HEK293 (cell line): Measurements from ENCODE around the gene VILL.

ENCODE experiments used
- CTCF ChIA-PET: fragments of 350-600 bp; formaldehyde crosslinking; extraction: SDS; loops from one replicate; lab custom pipeline; 2021; ENCODE audit warnings: antibody characterized with exemption; lab: Yijun Ruan, JAX
- POLR2A ChIA-PET: fragments of 300-600 bp; formaldehyde crosslinking; extraction: SDS; loops from one replicate; lab custom pipeline; 2020; ENCODE audit warnings: antibody characterized with exemption, inconsistent platforms; lab: Yijun Ruan, JAX
- H3K27ac ChIP-seq: fragments of 200-500 bp; sonication (Bioruptor generic); 2 replicates; pipeline ENCODE4 v1.5.1; 2014; ENCODE audit warnings: low read depth, low read length, control low read depth, inconsistent platforms; ENCODE audit errors: extremely low read depth
- H3K36me3 ChIP-seq, 2 experiments: fragments of 200-500 bp in 1 of 2; sonication (Bioruptor generic) in 1 of 2; 1 replicate in 1 of 2; 2 replicates in 1 of 2; pipeline ENCODE4 v1.5.1; 2014 to 2017; ENCODE audit warnings: inconsistent platforms in 2 of 2, low read length in 2 of 2; ENCODE audit not compliant: control insufficient read depth in 2 of 2, insufficient read depth in 1 of 2
- H3K4me1 ChIP-seq: fragments of 200-500 bp; sonication (Bioruptor generic); 2 replicates; pipeline ENCODE4 v1.5.1; 2014; ENCODE audit warnings: mild to moderate bottlenecking, low read length, inconsistent platforms; ENCODE audit not compliant: control insufficient read depth, insufficient read depth
- H3K4me3 ChIP-seq: 2 replicates; pipeline ENCODE4 v1.5.1; 2011; ENCODE audit warnings: low read depth, mild to moderate bottlenecking, control low read depth, low read length, moderate library complexity
- H3K9me3 ChIP-seq: fragments of 200-500 bp; sonication (Bioruptor generic); 2 replicates; pipeline ENCODE4 v1.5.1; 2014; ENCODE audit warnings: low read depth, low read length, inconsistent platforms; ENCODE audit not compliant: control insufficient read depth, insufficient read depth
- GFI1B ChIP-seq: fragments of 450-650 bp; formaldehyde crosslinking; IDR thresholded peaks from 2 replicates; pipeline ENCODE4 v1.5.1; 2016; ENCODE audit warnings: missing biosample characterization, missing genetic modification characterization
- IKZF3 ChIP-seq: fragments of 450-650 bp; IDR thresholded peaks from 2 replicates; pipeline ENCODE4 v1.5.0; 2018; ENCODE audit warnings: missing biosample characterization, mild to moderate bottlenecking, missing genetic modification characterization, moderate library complexity
- MYNN ChIP-seq: fragments of 450-650 bp; formaldehyde crosslinking; IDR thresholded peaks from 2 replicates; pipeline ENCODE4 v1.5.1; 2016; ENCODE audit warnings: missing biosample characterization, missing genetic modification characterization, borderline replicate concordance
- SP7 ChIP-seq: fragments of 450-650 bp; formaldehyde crosslinking; IDR thresholded peaks from 2 replicates; pipeline ENCODE4 v1.5.1; 2016; ENCODE audit warnings: missing biosample characterization, missing genetic modification characterization
- ZNF133 ChIP-seq: fragments of 450-650 bp; formaldehyde crosslinking; IDR thresholded peaks from 2 replicates; pipeline ENCODE4 v1.5.1; 2016; ENCODE audit warnings: missing biosample characterization, missing genetic modification characterization
- ZNF16 ChIP-seq: fragments of 450-650 bp; formaldehyde crosslinking; IDR thresholded peaks from 2 replicates; pipeline ENCODE4 v1.5.1; 2016; ENCODE audit warnings: low read depth, missing biosample characterization, missing genetic modification characterization
- ZNF274 ChIP-seq, 2 experiments: fragments of 200-500 bp in 1 of 2; fragments of 450-650 bp in 1 of 2; sonication (Bioruptor generic) in 1 of 2; formaldehyde crosslinking in 1 of 2; IDR thresholded peaks; 2 replicates each; pipeline versions ENCODE4 v1.5.1 to v1.6.1; 2014 to 2016; ENCODE audit warnings: borderline replicate concordance in 1 of 2, inconsistent platforms in 1 of 2, low read length in 1 of 2, missing biosample characterization in 1 of 2, missing genetic modification characterization in 1 of 2
- ZNF354C ChIP-seq: fragments of 450-650 bp; formaldehyde crosslinking; IDR thresholded peaks from 2 replicates; pipeline ENCODE4 v1.5.1; 2016; ENCODE audit warnings: missing biosample characterization, missing genetic modification characterization, low read depth, borderline replicate concordance
- ZNF549 ChIP-seq: fragments of 450-650 bp; IDR thresholded peaks from 2 replicates; pipeline ENCODE4 v1.5.1; 2018; ENCODE audit warnings: missing biosample characterization, missing genetic modification characterization, mild to moderate bottlenecking, inconsistent platforms, moderate library complexity
- ZNF561 ChIP-seq: fragments of 450-650 bp; IDR thresholded peaks from 2 replicates; pipeline ENCODE4 v1.5.1; 2018; ENCODE audit warnings: missing biosample characterization, missing genetic modification characterization, borderline replicate concordance
- ZNF626 ChIP-seq: fragments of 450-650 bp; sonication (Bioruptor Pico); formaldehyde crosslinking; IDR thresholded peaks from 2 replicates; pipeline ENCODE4 v1.5.1; 2018; ENCODE audit warnings: missing biosample characterization, missing genetic modification characterization, inconsistent platforms
- ZNF792 ChIP-seq: fragments of 450-650 bp; formaldehyde crosslinking; IDR thresholded peaks from 2 replicates; pipeline ENCODE4 v1.5.1; 2016; ENCODE audit warnings: missing biosample characterization, missing genetic modification characterization
- ZNF830 ChIP-seq: fragments of 450-650 bp; IDR thresholded peaks from 2 replicates; pipeline ENCODE4 v1.5.0; 2018; ENCODE audit warnings: missing biosample characterization, missing genetic modification characterization, low read depth, mild to moderate bottlenecking, moderate library complexity
- TF ChIP-seq, protein P1 (sequence below): fragments of 450-650 bp; formaldehyde crosslinking; IDR thresholded peaks from 2 replicates; pipeline ENCODE4 v1.5.0; 2017; ENCODE audit warnings: missing biosample characterization, missing genetic modification characterization, borderline replicate concordance
- TF ChIP-seq, protein P2 (sequence below): fragments of 450-650 bp; formaldehyde crosslinking; IDR thresholded peaks from 2 replicates; pipeline ENCODE4 v1.5.1; 2016; ENCODE audit warnings: missing biosample characterization, missing genetic modification characterization, borderline replicate concordance
- TF ChIP-seq, protein P3 (sequence below): fragments of 450-650 bp; formaldehyde crosslinking; IDR thresholded peaks from 2 replicates; pipeline ENCODE4 v1.5.1; 2016; ENCODE audit warnings: missing biosample characterization, missing genetic modification characterization

VILL gene

DNA sequence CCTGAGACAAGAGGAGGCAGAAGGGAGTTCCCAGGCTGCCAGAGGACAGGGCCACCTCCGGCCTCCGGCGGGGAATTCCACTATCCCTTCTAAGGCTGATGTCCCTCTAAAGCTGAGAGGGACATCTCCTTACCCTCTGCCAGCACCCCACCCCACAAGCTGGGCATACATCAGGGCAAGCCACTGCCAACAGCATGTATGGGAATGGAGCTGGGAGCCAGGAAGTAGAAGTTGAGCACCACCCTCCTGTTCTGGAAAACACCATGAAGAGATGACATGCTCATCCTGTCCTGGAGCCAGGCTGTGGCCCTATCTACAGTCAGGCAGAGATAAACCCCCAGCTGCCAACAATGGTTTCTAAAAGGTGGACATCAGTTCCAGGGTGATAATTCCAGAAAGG, 31.7 kb downstream of the VILL start:
- H3K4me1 ChIP-seq: no peaks in the 10 kb centered on the region
- H3K4me3 ChIP-seq: no peak overlapping the region
- POLR2A ChIA-PET: no interaction called here
- no peaks in the 10 kb centered on the region for H3K9me3 ChIP-seq
- TF ChIP-seq ZNF830 (tag by site-specific recombination) (no peak), ZNF549 (tag by site-specific recombination) (no peak)
- TF ChIP-seq, protein P1, sequence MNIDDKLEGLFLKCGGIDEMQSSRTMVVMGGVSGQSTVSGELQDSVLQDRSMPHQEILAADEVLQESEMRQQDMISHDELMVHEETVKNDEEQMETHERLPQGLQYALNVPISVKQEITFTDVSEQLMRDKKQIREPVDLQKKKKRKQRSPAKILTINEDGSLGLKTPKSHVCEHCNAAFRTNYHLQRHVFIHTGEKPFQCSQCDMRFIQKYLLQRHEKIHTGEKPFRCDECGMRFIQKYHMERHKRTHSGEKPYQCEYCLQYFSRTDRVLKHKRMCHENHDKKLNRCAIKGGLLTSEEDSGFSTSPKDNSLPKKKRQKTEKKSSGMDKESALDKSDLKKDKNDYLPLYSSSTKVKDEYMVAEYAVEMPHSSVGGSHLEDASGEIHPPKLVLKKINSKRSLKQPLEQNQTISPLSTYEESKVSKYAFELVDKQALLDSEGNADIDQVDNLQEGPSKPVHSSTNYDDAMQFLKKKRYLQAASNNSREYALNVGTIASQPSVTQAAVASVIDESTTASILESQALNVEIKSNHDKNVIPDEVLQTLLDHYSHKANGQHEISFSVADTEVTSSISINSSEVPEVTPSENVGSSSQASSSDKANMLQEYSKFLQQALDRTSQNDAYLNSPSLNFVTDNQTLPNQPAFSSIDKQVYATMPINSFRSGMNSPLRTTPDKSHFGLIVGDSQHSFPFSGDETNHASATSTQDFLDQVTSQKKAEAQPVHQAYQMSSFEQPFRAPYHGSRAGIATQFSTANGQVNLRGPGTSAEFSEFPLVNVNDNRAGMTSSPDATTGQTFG (tag by site-specific recombination): no peak
- CTCF ChIA-PET: interaction anchor here (0.9 to 1.4 kb wide), 2 partner anchors 19 to 25 kb away, joined by 6 read pairs; no protein-coding TSS in a partner anchor
- no peak overlapping the region for H3K27ac ChIP-seq
- H3K36me3 ChIP-seq: no peaks in the 10 kb centered on the region

DNA sequence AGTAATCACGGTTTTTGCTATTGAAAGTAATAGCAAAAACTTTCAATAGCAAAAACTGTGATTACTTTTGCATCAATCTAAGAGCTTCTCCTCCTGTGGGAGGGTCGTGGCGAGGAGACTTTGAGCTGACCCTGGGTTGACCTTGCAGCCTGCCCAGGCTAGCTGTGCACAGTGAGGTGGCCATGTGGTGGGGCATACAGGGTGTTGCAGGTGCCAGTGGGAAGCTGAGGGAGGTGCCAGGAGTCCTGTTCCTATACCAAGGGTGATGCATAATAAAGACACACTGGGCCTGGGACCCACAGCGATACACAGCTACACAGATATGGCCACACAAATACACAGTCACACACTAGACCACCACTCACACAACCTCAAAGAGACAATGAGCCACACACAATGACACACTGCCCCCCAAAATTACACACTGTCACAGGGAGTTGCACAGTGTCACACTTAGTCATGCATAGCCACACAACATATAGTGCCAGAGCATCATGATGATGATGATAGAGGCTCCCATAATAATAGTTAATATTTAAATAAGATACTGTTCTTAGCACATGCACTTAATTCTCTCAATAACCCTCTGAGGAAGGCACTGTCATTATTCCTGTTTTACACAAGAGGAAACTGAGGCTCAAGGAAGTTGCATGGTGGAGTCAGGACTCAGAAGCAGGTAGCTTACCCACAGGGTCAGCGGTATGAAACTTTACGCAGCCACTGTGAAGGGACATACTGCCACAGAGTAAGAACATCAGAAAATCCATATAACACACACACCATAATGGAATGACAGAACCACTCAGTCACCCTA, 32.5 kb downstream of the VILL start:
- CTCF ChIA-PET: interaction anchor here (0.6 kb wide), 2 partner anchors 18 to 26 kb away, joined by 3 read pairs; no protein-coding TSS in a partner anchor
- no peak overlapping the region for H3K4me3 ChIP-seq
- H3K36me3 ChIP-seq: no peaks in the 10 kb centered on the region
- H3K9me3 ChIP-seq: no peaks in the 10 kb centered on the region
- H3K4me1 ChIP-seq: no peaks in the 10 kb centered on the region
- H3K27ac ChIP-seq: no peak overlapping the region
- TF ChIP-seq, protein P2, sequence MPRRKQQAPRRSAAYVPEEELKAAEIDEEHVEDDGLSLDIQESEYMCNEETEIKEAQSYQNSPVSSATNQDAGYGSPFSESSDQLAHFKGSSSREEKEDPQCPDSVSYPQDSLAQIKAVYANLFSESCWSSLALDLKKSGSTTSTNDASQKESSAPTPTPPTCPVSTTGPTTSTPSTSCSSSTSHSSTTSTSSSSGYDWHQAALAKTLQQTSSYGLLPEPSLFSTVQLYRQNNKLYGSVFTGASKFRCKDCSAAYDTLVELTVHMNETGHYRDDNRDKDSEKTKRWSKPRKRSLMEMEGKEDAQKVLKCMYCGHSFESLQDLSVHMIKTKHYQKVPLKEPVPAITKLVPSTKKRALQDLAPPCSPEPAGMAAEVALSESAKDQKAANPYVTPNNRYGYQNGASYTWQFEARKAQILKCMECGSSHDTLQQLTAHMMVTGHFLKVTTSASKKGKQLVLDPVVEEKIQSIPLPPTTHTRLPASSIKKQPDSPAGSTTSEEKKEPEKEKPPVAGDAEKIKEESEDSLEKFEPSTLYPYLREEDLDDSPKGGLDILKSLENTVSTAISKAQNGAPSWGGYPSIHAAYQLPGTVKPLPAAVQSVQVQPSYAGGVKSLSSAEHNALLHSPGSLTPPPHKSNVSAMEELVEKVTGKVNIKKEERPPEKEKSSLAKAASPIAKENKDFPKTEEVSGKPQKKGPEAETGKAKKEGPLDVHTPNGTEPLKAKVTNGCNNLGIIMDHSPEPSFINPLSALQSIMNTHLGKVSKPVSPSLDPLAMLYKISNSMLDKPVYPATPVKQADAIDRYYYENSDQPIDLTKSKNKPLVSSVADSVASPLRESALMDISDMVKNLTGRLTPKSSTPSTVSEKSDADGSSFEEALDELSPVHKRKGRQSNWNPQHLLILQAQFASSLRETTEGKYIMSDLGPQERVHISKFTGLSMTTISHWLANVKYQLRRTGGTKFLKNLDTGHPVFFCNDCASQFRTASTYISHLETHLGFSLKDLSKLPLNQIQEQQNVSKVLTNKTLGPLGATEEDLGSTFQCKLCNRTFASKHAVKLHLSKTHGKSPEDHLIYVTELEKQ (tag by site-specific recombination): no peak
- no peak for TF ChIP-seq ZNF354C
- TF ChIP-seq ZNF274 (IDR thresholded peaks at IDR 0.05; ENCODE audit: low read length): no peak
- TF ChIP-seq ZNF274 (tag by site-specific recombination; IDR thresholded peaks at IDR 0.05; ENCODE audit: borderline replicate concordance): no peak
- TF ChIP-seq SP7 (tag by site-specific recombination): no peak
- TF ChIP-seq IKZF3 (tag by site-specific recombination): no peak
- POLR2A ChIA-PET: no interaction called here

DNA sequence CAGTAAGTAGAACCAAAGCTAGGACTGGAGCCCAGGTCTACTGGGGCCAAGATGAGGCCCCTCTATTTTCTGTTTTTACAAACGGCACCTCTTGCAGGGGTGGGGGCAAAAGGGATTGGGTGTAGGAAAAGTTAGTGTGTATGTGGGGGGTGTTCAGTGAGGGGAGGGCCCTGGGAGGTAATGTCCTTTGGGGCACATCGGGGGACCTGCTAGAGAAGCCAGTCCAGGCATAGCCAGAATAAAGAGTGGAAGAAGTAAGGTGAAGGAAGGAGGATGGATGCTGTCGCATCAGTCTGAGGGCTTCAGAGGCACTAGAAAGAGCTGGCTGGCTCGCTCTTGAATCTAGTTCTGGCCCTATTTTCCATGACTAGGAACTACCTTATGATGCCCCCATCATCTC, 36.3 kb downstream of the VILL start:
- H3K9me3 ChIP-seq: no peaks in the 10 kb centered on the region
- no peaks in the 10 kb centered on the region for H3K36me3 ChIP-seq
- no peak overlapping the region for H3K27ac ChIP-seq
- ChIA-PET CTCF (no interaction called here), POLR2A (no interaction called here)
- H3K4me1 ChIP-seq: no peaks in the 10 kb centered on the region
- H3K4me3 ChIP-seq: no peak overlapping the region
- no peak for TF ChIP-seq ZNF16
- no peak for TF ChIP-seq GFI1B (tag by site-specific recombination)
- no peak for TF ChIP-seq MYNN (tag by site-specific recombination)
- TF ChIP-seq ZNF133: no peak
- TF ChIP-seq, protein P3, sequence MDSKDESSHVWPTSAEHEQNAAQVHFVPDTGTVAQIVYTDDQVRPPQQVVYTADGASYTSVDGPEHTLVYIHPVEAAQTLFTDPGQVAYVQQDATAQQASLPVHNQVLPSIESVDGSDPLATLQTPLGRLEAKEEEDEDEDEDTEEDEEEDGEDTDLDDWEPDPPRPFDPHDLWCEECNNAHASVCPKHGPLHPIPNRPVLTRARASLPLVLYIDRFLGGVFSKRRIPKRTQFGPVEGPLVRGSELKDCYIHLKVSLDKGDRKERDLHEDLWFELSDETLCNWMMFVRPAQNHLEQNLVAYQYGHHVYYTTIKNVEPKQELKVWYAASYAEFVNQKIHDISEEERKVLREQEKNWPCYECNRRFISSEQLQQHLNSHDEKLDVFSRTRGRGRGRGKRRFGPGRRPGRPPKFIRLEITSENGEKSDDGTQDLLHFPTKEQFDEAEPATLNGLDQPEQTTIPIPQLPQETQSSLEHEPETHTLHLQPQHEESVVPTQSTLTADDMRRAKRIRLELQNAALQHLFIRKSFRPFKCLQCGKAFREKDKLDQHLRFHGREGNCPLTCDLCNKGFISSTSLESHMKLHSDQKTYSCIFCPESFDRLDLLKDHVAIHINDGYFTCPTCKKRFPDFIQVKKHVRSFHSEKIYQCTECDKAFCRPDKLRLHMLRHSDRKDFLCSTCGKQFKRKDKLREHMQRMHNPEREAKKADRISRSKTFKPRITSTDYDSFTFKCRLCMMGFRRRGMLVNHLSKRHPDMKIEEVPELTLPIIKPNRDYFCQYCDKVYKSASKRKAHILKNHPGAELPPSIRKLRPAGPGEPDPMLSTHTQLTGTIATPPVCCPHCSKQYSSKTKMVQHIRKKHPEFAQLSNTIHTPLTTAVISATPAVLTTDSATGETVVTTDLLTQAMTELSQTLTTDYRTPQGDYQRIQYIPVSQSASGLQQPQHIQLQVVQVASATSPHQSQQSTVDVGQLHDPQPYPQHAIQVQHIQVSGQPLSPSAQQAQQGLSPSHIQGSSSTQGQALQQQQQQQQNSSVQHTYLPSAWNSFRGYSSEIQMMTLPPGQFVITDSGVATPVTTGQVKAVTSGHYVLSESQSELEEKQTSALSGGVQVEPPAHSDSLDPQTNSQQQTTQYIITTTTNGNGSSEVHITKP: no peak
- no peak for TF ChIP-seq ZNF561 (tag by site-specific recombination)
- no peak for TF ChIP-seq ZNF626 (tag by site-specific recombination)
- TF ChIP-seq ZNF792 (tag by site-specific recombination): no peak
